Ovary (tissue), 9 donors: Measurements from ENCODE around the gene EXD3. TPM values are rescaled to one million over a fixed set of nuclear protein-coding genes. Genes with fewer than 3 reads are reported as not detected.

Experiments
- DNase-seq, 5 donors: peaks; one replicate each; pipeline ENCODE4 v3.0.0-alpha.2; 2019 to 2020
- H3K27ac ChIP-seq, 2 donors: fragments of 200-600 bp; one replicate each; pipeline versions ENCODE4 v1.5.1 to v1.8.0; 2019 to 2022
- H3K27me3 ChIP-seq: fragments of 200-600 bp; one replicate; pipeline ENCODE4 v1.8.0; 2022
- H3K36me3 ChIP-seq: fragments of 200-600 bp; sonication (generic); one replicate; pipeline ENCODE4 v1.5.1; 2019
- H3K4me1 ChIP-seq: one replicate; pipeline ENCODE4 v1.8.1; 2013; ENCODE audit warnings: mild to moderate bottlenecking, moderate library complexity; ENCODE audit not compliant: insufficient read depth
- H3K4me3 ChIP-seq: fragments of 200-600 bp; sonication (generic); one replicate; pipeline ENCODE4 v1.5.1; 2017
- H3K9me3 ChIP-seq, 2 donors: fragments of 200-600 bp in 1 of 2; sonication (generic) in 1 of 2; one replicate each; pipeline versions ENCODE4 v1.5.1 to v1.8.1; 2013 to 2019; ENCODE audit warnings: mild to moderate bottlenecking in 1 of 2, moderate library complexity in 1 of 2
- CTCF ChIP-seq, 3 donors: fragments of 450-650 bp in 2 of 3; fragments of 200-600 bp in 1 of 3; IDR thresholded peaks; one replicate each; pipeline versions ENCODE4 v1.5.1 to v1.8.0; 2016 to 2022; ENCODE audit warnings: antibody characterized with exemption in 3 of 3, mild to moderate bottlenecking in 1 of 3
- EP300 ChIP-seq: sonication (generic); formaldehyde crosslinking; IDR thresholded peaks from one replicate; pipeline ENCODE4 v1.6.1; 2017; ENCODE audit warnings: antibody characterized with exemption
- POLR2A ChIP-seq: fragments of 450-650 bp; IDR thresholded peaks from one replicate; pipeline ENCODE4 v1.6.1; 2017; ENCODE audit warnings: antibody characterized with exemption, mild to moderate bottlenecking, moderate library complexity
- WGBS, 3 donors: extraction: QIAGEN DNeasy Blood & Tissue Kit in 1 of 3; methylation state at CpG; one replicate each; pipeline versions ENCODE4 v1.1.5 to v1.1.7; 2013 to 2017; 5-methylcytosine and 5-hydroxymethylcytosine counted together
- intact Hi-C, 4 donors: fragments of 100-400 bp; cut with DNase I; formaldehyde crosslinking; loops; one replicate each; pipeline versions ENCODE4 v1.11.0 to v1.15.1; 2022 to 2023
- polyA plus RNA-seq, 2 donors: library from polyadenylated mRNA; stranded (reverse); fragments of 200-250 nt in 1 of 2; fragments of 350-450 nt in 1 of 2; fragmentation: Illumina TruSeq in 1 of 2; extraction: RNeasy Lipid Tissue Mini Kit (QIAGEN cat#74804) in 1 of 2; gene quantifications; one replicate each; pipeline ENCODE4 v1.2.3, GENCODE V29; 2013 to 2014
- total RNA-seq, 7 donors: library from RNA; depleted of rRNA in 2 of 7; stranded (reverse); fragments of >200 nt in 2 of 7; fragmentation: NEBNext Ultra II Directional in 3 of 7; extraction: Animal tissue kit (Norgen Biotek cat#: 25700) in 3 of 7; gene quantifications; one replicate each; pipeline versions ENCODE4 v1.1.0 to v1.2.4, GENCODE V29; 2016 to 2023
- donor health status: DM: no; HTN: no; CAD: no; lungs with moderate emphysema.
- donor health status: DM: no; HTN: no; CAD: no.
- donor health status: Bipolar disorder and iron deficiency.
- donor health status: DM: yes; HTN: yes; CAD: no.
- donor health status: DM: no; HTN: no; CAD: no.
- donor health status: DM: yes; HTN: yes; CAD: no.

The EXD3 gene
- total and polyA plus RNA-seq, 9 donors, result 1.0 to 30.6 (median 23.4) TPM

DNA sequence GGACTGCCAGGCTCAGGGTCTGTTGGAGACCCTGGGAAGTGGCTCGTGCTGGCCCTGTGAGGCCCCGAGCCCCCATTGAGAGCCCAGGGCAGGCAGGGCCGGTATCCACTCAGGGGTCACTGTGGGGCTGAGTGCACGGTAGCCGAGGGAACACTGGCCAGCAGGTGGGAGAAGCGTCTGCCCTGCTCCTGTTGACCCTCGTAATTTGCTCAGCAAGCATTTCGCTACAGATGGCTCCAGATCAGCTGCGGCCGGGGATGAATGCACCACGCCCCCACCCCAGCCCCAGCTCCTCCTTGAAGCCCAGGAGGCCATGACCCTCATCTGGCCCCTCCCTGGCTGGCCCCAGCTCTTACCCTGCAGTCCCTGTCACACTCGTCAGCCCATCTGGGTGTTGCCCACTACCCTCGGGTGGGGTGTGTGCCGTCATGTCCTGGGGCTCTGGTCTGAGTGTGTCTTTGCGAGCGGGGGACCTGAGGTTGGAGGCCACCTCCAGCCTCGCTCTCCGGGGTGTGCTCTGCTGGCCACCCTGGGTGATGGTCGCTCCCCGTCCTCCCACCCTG lies 114.8 kb downstream of the EXD3 start:
- intact Hi-C loops, result no loop called here
- H3K27ac ChIP-seq, result no peak overlapping the region
- no peak overlapping the region for H3K4me3 ChIP-seq
- 35 to 37% (median 35%) methylated on average over 20 of the region's 20 CpGs for WGBS, 3 donors
- no peaks in the 10 kb centered on the region for H3K9me3 ChIP-seq
- TF ChIP-seq CTCF (IDR thresholded peaks at IDR 0.05) (no peak), POLR2A (no peak), EP300 (no peak)
- H3K36me3 ChIP-seq, result no peaks in the 10 kb centered on the region
- peak in 3 of 5 donors; percentile 7 to 37 (median 27) for DNase-seq
- H3K4me1 ChIP-seq, result peaks cover 16% of the 10 kb centered on the region
- peaks cover 5% of the 10 kb centered on the region for H3K27me3 ChIP-seq

DNA sequence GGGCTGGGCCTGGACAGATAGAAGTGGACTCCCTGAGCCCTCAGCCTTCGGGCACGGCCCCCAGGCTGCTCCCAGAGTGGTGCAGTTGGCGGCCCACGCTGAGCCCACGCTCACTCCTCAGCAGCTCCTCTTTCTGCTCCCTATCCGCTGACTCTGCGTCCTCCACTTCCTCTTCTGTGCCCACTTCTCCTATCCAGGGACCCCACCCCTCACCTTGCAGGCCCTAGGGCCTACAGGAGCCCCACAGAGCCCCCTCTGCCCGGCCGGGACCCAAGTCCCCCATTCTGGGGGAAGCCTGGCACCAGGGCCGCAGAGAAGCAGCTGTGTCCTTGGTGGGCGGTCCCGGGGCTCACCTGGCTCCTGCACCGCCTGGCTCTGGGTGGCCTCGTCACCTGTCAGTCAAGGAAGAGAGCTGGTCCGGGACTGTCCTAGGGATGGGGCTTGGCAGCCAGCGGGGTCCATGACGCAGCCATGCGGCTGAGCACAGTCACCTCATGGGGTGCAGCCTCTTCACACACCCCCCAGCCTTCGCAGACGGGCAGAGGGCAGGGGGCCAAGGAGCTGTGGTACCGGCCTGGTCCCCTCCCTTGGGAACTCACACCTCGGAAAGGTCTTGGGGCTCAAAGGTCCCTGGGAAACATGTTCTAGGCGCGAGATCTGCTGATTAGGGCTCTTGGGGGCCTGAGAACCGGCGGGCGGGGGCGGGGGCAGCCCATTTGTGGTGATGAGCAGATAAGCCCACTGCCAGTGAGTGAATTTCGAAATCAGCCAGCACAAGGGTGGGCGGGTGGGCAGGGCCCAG lies 115.5 kb downstream of the EXD3 start:
- no peak for TF ChIP-seq POLR2A
- no peak for TF ChIP-seq EP300
- no peak for TF ChIP-seq CTCF (IDR thresholded peaks at IDR 0.05)
- peak in 4 of 5 donors; percentile 13 to 42 (median 36) for DNase-seq
- Histone ChIP-seq H3K4me1 (peaks cover 19% of the 10 kb centered on the region), H3K4me3 (no peak overlapping the region), H3K27me3 (peaks cover 5% of the 10 kb centered on the region), H3K27ac (no peak overlapping the region), H3K36me3 (no peaks in the 10 kb centered on the region), H3K9me3 (no peaks in the 10 kb centered on the region)
- intact Hi-C loops, result no loop called here
- 20 to 33% (median 21%) methylated on average over 21 to 30 of the region's 30 CpGs for WGBS, 3 donors

- intact Hi-C loops, result no loop called here
- no peaks in the 10 kb centered on the region for H3K9me3 ChIP-seq
- peaks cover 19% of the 10 kb centered on the region for H3K4me1 ChIP-seq
- TF ChIP-seq EP300, result no peak
- TF ChIP-seq CTCF (IDR thresholded peaks at IDR 0.05), result no peak
- TF ChIP-seq POLR2A, result no peak
- H3K27me3 ChIP-seq, result peaks cover 5% of the 10 kb centered on the region
- H3K36me3 ChIP-seq, result no peaks in the 10 kb centered on the region
- DNase-seq, result peak in 3 of 5 donors; percentile 42 to 53 (median 45)
- H3K4me3 ChIP-seq, result no peak overlapping the region
- 5 to 17% (median 7%) methylated on average over 17 to 23 of the region's 23 CpGs for WGBS, 3 donors
- no peak overlapping the region for H3K27ac ChIP-seq
Measured at GRCh38 chr9:137306850-137307254, 116.1 kb downstream of the EXD3 start.

DNA sequence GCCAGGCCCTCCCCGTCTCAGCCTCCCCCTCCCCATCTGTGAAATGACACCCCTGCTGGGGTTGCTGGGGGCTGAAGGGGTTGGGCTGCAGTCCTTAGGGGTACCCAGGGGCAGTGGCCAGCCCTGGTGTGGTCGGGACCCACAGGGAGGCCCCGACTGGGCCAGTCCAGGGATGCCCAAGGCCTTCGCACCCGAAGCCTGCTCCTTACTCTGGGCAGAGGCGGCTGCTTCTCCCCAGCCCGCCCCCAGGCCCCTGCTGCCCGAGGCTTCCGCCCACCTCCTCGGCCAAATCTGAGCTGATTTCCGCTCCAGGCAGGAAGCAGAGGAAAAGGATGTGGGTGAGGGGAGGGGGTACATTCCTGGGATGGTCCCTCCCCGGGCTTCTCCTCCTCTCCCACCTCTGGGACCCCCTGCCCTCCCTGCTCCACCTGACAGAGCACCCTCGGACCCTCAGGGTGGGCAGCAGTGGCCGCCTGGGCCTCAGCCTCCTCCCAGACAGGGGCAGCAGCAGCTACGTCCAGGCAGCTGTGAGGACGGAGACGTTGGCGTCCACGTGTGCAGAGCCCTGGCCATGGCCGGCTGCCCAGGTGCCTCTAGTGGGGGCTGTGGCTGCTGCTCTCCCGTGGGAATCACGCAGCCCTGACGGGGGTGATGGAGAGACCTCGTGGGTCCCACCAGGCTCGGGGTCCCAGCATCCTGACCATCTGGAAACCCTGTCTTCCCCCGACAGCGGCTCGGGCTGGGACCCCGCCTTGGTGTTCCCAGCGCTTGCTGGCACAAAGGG lies 116.7 kb downstream of the EXD3 start:
- 7 to 23% (median 8%) methylated on average over 22 to 30 of the region's 30 CpGs for WGBS, 3 donors
- Histone ChIP-seq H3K4me1 (peaks cover 19% of the 10 kb centered on the region), H3K9me3 (no peaks in the 10 kb centered on the region), H3K36me3 (no peaks in the 10 kb centered on the region), H3K27me3 (peaks cover 5% of the 10 kb centered on the region), H3K4me3 (no peak overlapping the region), H3K27ac (no peak overlapping the region)
- DNase-seq, result peak in 4 of 5 donors; percentile 10 to 57 (median 44)
- TF ChIP-seq CTCF (IDR thresholded peaks at IDR 0.05) (no peak), POLR2A (no peak)
- intact Hi-C loops, result no loop called here
